Measurements from ENCODE around the gene LAIR1.
"Not testable (repeated sequence)": the region's sequence is repeated elsewhere in the genome, so short reads cannot be mapped to it uniquely, and the experiment has no call there.

Gene LAIR1

GRCh38 chr19:54364775-54365257 is at the start of gene LAIR1:
Gene LAIR1, minus strand, starts transcription at chr19:54364931. Its CDS starts 127 bp downstream, at chr19:54364804.
- DNase-seq: no peak

- DNase-seq: no peak
Observed at GRCh38 chr19:54414156-54414555, 49.4 kb upstream of the LAIR1 start.

- DNase-seq: no peak
Observed at GRCh38 chr19:54412877-54413276, 48.1 kb upstream of the LAIR1 start.

GRCh38 chr19:54411033-54411432 is 46.3 kb upstream of the LAIR1 start:
- DNase-seq: no peak

- DNase-seq: no peak
Observed at GRCh38 chr19:54408456-54409026, 43.8 kb upstream of the LAIR1 start.

- no peak for DNase-seq
Observed at GRCh38 chr19:54407780-54408179, 43.0 kb upstream of the LAIR1 start.

- DNase-seq: no peak
Observed at GRCh38 chr19:54405628-54406027, 40.9 kb upstream of the LAIR1 start.

GRCh38 chr19:54403054-54403453 is 38.3 kb upstream of the LAIR1 start:
- DNase-seq: no peak

- no peak for DNase-seq
Observed at GRCh38 chr19:54400913-54401312, 36.2 kb upstream of the LAIR1 start.

GRCh38 chr19:54399189-54399588 is 34.5 kb upstream of the LAIR1 start:
- no peak for DNase-seq

GRCh38 chr19:54395685-54396084 is 31.0 kb upstream of the LAIR1 start:
- no peak for DNase-seq

- DNase-seq: no peak
Observed at GRCh38 chr19:54393381-54393780, 28.6 kb upstream of the LAIR1 start.

- DNase-seq: no peak
Observed at GRCh38 chr19:54392105-54392504, 27.4 kb upstream of the LAIR1 start.

- no peak for DNase-seq
Observed at GRCh38 chr19:54391589-54392061, 26.9 kb upstream of the LAIR1 start.

GRCh38 chr19:54390942-54391577 is 26.3 kb upstream of the LAIR1 start:
- DNase-seq: peak; percentile 66

- no peak for DNase-seq
Observed at GRCh38 chr19:54389553-54389952, 24.8 kb upstream of the LAIR1 start.

- no peak for DNase-seq
Observed at GRCh38 chr19:54388802-54389139, 24.0 kb upstream of the LAIR1 start.

- DNase-seq: no peak
Observed at GRCh38 chr19:54387991-54388801, 23.5 kb upstream of the LAIR1 start.

GRCh38 chr19:54383330-54383729 is 18.6 kb upstream of the LAIR1 start:
- no peak for DNase-seq

GRCh38 chr19:54382041-54382440 is 17.3 kb upstream of the LAIR1 start:
- DNase-seq: not testable (repeated sequence)

GRCh38 chr19:54380897-54381296 is 16.2 kb upstream of the LAIR1 start:
- no peak for DNase-seq

GRCh38 chr19:54379187-54379678 is 14.5 kb upstream of the LAIR1 start:
- no peak for DNase-seq

GRCh38 chr19:54376610-54377285 is 12.0 kb upstream of the LAIR1 start:
- DNase-seq: no peak
